ENCODE results near the gene TNS3.

Gene TNS3

GRCh38 chr7:47314248-47314647 is 267.7 kb downstream of the TNS3 start:
- no peak for DNase-seq

- no peak for DNase-seq
Measured at GRCh38 chr7:47313564-47313963, 268.3 kb downstream of the TNS3 start.

- DNase-seq: no peak
Measured at GRCh38 chr7:47311891-47312290, 270.0 kb downstream of the TNS3 start.

- DNase-seq: no peak
Measured at GRCh38 chr7:47310020-47310419, 271.9 kb downstream of the TNS3 start.

GRCh38 chr7:47308808-47309207 is 273.1 kb downstream of the TNS3 start:
- DNase-seq: no peak

- no peak for DNase-seq
Measured at GRCh38 chr7:47307311-47307710, 274.6 kb downstream of the TNS3 start.

GRCh38 chr7:47304727-47305719 is 276.9 kb downstream of the TNS3 start:
- no peak for DNase-seq

GRCh38 chr7:47303695-47304453 is 278.0 kb downstream of the TNS3 start:
- DNase-seq: no peak

- DNase-seq: no peak
Measured at GRCh38 chr7:47303014-47303694, 278.8 kb downstream of the TNS3 start.

GRCh38 chr7:47302560-47302959 is 279.4 kb downstream of the TNS3 start:
- no peak for DNase-seq

GRCh38 chr7:47301657-47302295 is 280.1 kb downstream of the TNS3 start:
- no peak for DNase-seq

- no peak for DNase-seq
Measured at GRCh38 chr7:47301105-47301477, 280.8 kb downstream of the TNS3 start.

GRCh38 chr7:47300472-47301104 is 281.3 kb downstream of the TNS3 start:
- DNase-seq: no peak

GRCh38 chr7:47299496-47299895 is 282.4 kb downstream of the TNS3 start:
- DNase-seq: no peak

- DNase-seq: no peak
Measured at GRCh38 chr7:47298636-47299035, 283.3 kb downstream of the TNS3 start.

- DNase-seq: no peak
Measured at GRCh38 chr7:47297120-47297519, 284.8 kb downstream of the TNS3 start.

GRCh38 chr7:47295606-47296005 is 286.3 kb downstream of the TNS3 start:
- no peak for DNase-seq

- DNase-seq: no peak
Measured at GRCh38 chr7:47294556-47295222, 287.2 kb downstream of the TNS3 start.

GRCh38 chr7:47293884-47294555 is 287.9 kb downstream of the TNS3 start:
- DNase-seq: no peak

- no peak for DNase-seq
Measured at GRCh38 chr7:47292832-47293309, 289.0 kb downstream of the TNS3 start.

- DNase-seq: peak; percentile 46
Measured at GRCh38 chr7:47291461-47292081, 290.3 kb downstream of the TNS3 start.
